ENCODE data around the gene ALDOA.
"Not testable (repeated sequence)": the region's sequence is repeated elsewhere in the genome, so short reads cannot be mapped to it uniquely, and the experiment has no call there.

The ALDOA gene

DNA sequence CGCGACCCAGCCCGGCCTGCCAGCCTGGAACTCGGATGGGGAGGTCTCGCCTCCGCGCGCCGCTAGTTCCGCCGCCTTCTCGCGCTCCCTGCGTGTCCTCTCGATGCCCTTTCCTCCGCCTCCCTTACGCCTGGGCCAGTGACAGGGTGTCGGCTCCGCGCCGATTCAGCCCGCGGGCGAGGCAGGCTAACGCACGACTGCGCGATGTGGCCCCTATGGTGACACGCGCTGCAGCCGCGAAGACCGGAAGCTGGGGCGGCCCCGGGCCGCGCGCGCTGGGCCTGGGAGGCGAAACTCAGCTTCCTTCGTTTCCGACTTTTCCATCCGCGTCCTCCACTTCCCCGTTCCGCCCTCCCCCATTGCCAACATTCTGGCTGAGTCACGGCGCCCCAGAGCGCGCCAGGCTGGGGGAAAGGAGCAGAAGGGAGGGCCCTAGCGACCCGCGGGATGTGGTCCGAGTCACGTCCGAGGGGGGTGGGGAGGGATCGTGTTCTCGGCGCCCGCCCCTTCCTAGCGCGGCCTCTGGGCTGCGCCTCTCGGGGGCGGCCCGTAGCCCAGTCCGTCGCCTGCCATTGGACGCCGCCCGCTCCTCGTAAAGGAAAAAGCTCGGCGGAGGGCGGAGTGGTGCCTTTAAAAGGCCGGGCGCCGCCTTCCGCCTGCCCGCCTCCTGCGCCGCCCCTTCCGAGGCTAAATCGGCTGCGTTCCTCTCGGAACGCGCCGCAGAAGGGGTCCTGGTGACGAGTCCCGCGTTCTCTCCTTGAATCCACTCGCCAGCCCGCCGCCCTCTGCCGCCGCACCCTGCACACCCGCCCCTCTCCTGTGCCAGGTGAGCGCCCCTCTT, at the start of gene ALDOA:
Gene ALDOA, plus strand, starts transcription at position 659 of the 841 bp plus-strand sequence. CDS start 1,138 bp downstream, outside the sequence.
- DNase-seq: peak; percentile 98

GRCh38 chr16:30016555-30017276, 48.8 kb upstream of the ALDOA start:
- no peak for DNase-seq

DNA sequence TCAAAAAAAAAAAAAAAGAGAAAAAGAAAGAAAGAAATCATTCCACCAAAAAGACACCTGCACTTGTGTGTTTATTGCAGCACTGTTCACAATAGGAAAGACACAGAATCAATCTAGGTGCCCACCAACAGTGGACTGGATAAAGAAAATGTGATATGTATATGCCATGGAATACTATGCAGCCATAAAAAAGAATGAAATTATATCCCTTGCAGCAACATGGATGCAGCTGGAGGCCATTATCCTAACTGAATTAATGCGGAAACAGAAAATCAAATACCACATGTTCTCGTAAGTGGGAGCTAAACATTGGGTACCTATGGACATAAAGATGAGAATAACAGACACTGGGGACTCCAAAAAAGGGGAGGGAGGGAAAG, 48.3 kb upstream of the ALDOA start:
- DNase-seq: no peak

- not testable (repeated sequence) for DNase-seq
Observed at GRCh38 chr16:30017937-30018336, 47.6 kb upstream of the ALDOA start.

DNA sequence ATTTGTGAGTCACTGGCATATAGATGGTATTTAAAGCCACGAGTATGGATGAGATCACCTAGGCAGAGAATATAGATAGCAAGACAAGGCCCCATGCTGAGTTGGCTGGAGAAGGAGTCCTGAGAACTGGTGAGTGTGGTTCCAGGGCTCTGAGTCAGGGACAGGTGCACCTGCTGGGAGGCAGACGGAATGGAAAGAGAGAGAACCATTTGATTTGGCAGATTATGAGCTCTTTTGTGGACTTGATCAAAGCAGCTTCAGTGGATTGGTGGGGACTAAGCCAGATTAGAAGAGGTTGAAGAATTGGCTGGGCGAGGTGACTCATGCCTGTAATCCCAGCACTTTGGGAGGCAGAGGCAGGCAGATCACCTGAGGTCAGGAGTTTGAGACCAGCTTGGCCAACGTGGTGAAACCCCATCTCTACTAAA, 46.8 kb upstream of the ALDOA start:
- no peak for DNase-seq

- no peak for DNase-seq
Observed at GRCh38 chr16:30022887-30023286, 42.7 kb upstream of the ALDOA start, which contains the start of gene C16orf92. C16orf92 (plus strand) TSS chr16:30023198; CDS start chr16:30023341, 143 bp downstream.

DNA sequence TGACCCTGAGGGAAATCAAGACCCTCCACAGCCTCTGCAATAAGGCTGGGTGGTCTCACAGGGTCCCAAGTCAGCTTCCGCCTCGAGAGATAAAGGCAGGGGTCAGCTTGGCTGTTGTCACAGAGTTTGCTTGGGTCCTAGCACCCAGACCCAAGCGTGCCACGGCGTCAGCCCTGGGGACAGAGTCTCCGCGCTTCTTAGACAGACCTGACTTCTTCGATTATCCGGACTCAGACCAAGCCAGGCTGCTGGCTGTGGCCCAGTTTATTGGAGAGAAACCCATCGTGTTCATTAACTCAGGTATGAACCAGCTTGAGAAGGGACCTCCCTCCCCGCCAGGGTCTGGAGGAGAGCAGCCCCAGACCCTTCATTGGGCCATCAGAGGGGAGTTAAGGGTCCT, 42.0 kb upstream of the ALDOA start:
- no peak for DNase-seq

GRCh38 chr16:30024451-30024850, 41.1 kb upstream of the ALDOA start:
- DNase-seq: no peak

DNA sequence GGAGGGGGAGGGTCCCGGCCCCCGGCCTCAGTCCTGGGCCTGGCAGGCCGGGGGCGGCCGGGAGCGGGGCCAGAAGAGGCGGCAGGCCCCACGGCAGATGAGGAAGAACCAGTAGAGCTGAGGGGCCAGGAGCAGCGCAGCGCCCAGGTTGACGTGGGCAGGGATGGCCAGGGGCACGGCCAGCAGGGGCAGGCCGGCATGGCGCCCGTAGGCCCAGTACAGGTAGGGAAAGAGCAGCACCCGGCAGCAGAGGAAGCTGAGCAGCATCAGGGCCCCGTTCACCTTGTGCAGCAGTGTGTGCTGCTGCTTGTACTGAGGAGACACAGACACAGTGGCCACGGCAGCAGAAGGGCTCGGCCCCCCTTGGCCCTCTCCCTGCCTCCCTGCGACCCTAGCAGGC, 40.4 kb upstream of the ALDOA start:
- DNase-seq: no peak

DNA sequence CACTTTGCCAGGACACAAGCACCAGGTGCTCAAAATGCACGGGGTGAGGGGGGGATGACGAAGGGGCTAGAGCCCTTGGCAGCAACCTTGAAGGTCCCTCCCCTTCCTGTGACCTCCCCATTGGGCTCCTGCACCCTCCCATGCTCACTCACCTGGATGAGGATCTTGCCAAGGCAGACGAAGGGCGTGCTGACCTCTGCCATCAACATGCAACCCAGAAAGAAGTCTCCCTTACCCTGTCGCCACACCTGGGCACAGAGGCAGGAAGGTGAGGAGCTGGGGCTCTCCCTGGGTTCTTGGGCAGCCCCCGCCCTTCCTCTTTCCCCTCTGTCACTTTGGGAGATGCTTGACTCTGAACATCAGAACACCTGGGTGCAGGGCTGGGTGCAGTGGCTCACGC, 40.0 kb upstream of the ALDOA start:
- no peak for DNase-seq

DNA sequence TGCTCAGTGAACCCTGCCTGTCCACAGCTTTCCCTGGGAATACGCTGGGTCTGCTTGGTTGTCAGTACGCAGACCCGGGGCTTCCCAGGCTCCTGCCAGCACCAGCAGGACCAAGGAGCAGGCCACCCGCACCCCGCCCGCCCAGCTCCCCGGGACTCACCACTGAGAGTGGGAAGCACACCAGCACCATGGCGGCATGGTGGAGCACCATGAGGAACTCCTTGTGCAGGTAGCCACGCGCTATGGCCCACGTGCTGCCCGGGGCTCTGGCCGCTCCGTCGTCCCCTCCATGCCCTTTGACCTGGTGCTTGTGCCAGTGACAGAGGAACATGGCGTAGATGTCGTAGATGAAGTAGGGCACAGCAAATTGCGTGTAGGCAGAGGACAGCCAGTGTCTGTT, 39.1 kb upstream of the ALDOA start:
- DNase-seq: no peak

GRCh38 chr16:30027588-30028437, 37.7 kb upstream of the ALDOA start:
- DNase-seq: no peak

DNA sequence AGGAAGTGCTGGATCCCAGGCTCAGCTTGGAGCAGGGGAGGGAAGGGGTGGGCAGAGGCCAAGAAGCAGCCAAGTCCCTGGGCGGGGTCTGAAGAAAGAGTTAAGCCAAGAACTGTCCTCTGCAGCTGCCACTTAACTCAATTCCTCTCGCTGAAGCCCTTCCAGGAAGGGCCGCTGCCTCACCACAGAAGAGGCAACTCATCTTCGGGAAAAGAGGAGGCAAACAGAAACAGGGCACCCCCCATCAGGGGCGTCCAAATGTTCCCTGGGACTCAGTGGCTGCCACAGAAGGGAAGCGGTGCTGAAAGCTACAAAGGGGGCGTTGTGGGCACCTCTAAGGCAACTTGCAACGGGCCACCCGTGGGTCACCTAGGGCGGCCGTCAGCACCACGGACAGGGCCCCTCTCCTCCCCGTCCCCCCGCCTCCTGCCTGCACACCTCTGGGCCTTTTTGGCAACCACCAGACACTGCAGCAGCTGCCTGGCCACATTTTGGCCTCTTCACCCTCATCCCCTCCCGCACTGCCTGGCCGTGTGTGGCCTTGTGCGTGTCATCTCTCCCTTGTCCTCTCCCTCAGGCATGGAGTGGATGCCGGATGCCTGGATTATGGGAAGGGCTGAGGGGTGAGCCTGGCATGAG, 37.0 kb upstream of the ALDOA start:
- no peak for DNase-seq

GRCh38 chr16:30030011-30030685, 35.4 kb upstream of the ALDOA start:
- no peak for DNase-seq

GRCh38 chr16:30030841-30031413, 34.6 kb upstream of the ALDOA start, which contains the start of gene TLCD3B:
TLCD3B (minus strand) TSS chr16:30031271; CDS start chr16:30030527, 744 bp downstream.
- DNase-seq: no peak

- no peak for DNase-seq
Observed at GRCh38 chr16:30031477-30031918, 34.1 kb upstream of the ALDOA start.

DNA sequence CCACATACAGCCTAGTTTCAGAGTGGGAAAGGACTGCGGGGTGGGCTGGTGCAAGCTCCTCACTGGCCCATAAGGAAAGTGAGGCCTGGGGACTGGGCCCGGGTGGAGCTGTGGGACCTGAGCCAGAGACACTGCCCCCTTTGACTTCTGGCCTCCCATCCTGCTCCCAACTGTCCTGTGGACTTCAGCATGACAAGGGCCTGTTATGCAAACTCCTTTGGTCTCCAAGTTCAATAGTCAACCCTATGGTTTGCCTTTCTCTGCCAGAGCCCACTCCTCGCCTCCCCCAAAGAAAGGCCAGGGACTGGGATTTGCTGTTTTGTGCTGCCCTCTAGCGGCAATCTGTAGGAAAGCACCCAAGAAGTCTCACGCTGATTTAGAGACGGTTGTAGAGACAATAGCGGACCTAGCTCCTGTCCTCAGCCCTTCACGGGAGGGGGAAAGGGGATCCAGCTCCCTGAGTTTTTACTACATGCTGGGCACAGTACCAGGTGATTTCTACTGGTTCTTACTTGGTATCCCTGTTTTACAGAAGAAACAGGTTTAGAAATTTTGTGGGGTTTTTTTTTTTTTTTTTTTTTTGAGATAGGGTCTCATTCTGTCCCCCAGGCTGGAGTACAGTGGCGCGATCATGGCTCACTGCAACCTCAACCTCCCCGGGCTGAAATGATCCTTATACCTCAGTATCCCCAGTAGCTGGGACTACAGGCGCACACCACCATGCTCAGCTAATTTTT, 33.3 kb upstream of the ALDOA start:
- peak; percentile 81 for DNase-seq

GRCh38 chr16:30033270-30033669, 32.3 kb upstream of the ALDOA start:
- no peak for DNase-seq

DNA sequence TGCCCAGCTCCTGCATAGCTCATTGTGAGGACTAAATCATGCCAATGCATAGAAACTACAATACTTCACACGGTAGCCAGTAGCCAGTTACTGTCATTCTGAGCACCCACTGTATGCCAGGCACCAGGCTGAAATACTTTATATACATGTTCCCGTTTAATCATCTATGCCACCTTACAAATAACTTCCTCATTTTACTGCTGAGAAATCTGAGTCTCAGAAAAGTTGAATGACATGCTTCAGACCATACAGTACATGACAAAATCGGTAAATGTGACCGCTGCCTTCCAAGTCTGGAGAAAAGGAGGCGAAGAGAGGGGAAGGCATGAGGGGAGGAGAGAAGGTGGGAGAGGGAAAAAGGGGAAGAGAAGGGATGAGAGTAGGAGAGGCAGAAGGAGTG, 25.3 kb upstream of the ALDOA start:
- DNase-seq: no peak

DNA sequence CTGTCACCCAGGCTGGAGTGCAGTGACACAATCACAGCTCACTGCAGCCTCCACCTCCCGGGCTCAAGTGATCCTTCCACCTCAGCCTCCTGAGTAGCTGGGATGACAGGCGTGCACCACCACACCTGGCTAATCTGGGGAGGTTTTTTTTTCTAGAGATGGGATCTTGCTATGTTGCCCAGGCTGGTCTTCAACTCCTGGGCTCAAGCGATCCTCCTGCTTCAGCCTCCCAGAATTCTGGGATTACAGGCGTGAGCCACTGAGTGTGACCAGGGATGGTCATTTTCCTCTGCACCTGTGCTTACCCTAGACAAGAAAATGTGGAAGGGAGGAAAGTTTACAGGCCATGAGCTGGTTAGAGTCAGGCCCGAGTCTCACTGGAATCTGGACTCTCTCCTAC, 24.9 kb upstream of the ALDOA start:
- not testable (repeated sequence) for DNase-seq

DNA sequence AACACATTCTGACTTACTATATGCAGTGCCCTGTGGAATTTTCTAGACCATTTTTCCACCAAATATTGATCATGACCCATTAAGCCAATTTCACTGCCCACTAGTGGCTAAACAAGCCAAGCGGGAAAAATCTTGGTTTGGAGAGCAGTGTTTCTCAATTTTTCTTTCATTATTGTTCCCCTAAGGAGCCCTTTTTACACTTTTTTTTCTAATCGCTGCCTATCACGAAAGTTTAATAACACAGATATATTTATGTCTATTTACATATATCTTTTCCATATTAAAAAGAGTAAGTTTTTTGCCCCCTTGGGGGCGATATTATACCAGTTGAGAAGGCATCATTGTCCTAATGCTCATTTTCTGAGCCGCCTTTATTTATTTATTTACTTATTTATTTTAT, 23.7 kb upstream of the ALDOA start:
- no peak for DNase-seq
